ENCODE measurements around the gene MSL3B.

- no peak for TF ChIP-seq CTCF (IDR thresholded peaks at IDR 0.05; ENCODE audit: low read depth, low read length)
- no peak for TF ChIP-seq EZH2phosphoT487 (IDR thresholded peaks at IDR 0.05; ENCODE audit: low read depth)
Measured at GRCh38 chr2:233849607-233850271, 18.4 kb downstream of the MSL3B start.
